NCI-H446 (cell line): ENCODE results near the gene NR0B2.
A peak's percentile ranks its signal among the peaks of the same experiment; 100 is the strongest.
"Not testable (repeated sequence)": the region's sequence is repeated elsewhere in the genome, so short reads cannot be mapped to it uniquely, and the experiment has no call there.

Source experiments
- DNase-seq, 2 experiments: peaks; one replicate each; lab custom pipeline; 2025; lab: John Stamatoyannopoulos, UW

NR0B2 gene

DNA sequence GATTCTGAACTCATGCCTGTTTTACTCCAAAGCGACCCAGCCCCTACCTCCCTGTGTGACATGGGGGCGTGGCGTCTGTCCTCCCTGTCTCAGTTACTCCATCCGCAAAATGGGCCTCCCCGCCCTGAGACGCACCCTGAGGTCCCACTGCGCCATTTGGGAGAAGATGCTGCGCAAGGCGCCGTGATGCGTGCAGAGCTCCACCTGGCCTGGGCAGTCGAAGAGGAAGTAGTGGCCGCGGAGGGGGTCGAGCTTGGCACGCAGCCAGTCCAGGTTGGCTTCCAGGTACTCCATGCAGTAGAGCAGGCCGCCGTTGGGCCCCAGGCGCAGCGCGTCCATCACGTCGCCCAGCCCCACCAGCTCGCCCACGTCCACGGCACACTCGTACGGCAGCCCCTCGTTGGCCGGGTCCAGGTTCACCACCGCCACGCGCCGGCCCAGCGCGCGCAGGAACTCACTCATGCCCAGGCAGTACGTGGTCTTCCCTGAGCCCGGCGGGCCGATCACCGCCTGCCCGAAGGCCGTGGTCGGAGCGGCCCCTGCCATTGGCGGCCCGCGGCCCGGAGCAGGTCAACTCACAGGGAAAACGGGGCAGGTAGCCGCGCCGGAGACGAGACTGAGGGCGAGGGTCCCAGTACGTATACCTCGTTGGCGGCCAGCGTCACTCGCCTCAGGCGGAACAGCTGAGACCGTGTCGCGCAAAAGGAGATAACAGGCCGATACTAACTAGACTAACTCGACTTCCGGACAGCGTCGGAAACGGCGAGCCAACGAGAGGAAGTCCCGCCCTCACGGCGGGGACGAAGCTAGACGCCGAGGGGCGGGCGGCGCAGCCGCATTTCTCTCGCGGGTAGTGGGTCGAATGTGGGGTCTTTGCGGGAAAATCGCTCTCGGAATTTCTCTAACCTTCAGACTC, 24.0 kb downstream of the NR0B2 start, which contains the start of gene GPN2:
GPN2 (minus strand) TSS at position 733 of the 916 bp plus-strand sequence; CDS start at position 546, 187 bp downstream.
- DNase-seq, result peak in 1 of 2 experiments; percentile 78

DNA sequence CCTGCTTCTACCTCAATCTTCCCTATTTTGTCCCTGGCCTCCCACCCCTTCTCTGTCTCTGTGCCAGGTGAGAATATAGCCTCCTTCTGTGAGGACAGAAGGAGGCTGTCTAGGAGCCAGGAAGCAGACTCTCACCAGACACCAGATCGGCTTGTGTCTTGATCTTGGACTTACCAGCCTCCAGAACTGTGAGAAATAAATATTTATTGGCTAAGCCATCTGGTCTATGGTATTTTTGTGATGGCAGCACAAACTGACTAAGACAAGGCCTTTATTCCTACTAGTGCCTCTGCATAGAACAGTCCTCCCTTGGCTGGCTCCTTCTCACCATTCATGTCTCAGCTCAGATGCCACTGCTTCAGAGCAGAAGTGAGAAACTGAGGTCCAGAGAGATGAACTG, 25.5 kb downstream of the NR0B2 start:
- DNase-seq, result no peak

DNA sequence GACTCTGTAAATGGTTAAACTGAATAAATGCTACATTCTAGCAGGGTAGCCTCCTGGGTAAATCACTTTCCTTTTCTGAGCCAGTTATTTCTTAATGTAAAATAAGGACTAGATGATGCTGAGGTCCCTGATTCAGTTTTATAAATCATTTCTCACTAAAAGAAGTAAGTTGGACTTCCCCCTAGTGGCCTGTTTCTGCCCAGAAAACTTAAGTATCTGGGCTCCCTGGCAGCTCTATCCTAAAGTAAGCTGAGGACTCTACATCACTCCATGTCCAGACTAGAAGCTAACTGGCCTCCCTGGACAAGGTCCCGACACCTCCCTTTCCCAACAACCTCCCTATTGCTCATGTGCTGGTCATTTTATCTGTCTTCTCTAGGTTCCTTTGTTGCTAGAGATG, 26.6 kb downstream of the NR0B2 start:
- peak in 1 of 2 experiments; percentile 17 for DNase-seq

DNA sequence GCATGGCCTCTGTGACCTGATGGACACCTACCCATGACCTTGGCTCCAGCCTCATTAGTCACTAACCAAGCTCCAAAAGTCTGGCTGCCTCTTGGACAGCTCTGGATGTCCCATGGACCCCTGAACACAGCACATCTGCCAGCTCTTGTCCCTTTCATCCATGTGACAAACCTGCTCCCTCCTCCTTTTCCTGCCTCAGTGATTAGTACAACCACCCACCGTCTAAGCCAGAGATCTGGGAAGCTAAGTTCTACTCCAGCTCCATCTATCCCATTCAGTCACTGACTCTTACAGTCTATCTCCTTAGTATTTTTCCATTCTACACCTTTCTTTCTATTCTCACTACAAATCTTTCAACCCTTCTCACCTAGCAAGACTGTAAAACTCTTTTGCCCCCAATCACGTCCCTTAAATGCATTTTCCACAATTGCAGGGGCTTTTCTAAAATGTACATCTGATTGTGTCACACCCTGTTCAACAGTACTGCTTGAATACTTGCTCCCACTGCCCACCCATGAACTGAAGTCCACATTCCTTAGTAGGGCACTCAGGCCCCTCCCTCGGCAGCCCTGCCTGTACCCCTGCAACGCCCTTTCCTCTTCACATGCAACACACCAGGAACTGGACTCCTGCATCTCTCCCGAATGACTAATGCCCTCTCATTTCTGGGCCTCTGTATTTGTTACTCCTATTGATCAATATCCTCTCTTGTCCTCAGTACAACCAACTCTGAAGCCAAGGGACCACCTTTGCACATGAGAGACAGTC, 30.9 kb downstream of the NR0B2 start:
- no peak for DNase-seq

DNA sequence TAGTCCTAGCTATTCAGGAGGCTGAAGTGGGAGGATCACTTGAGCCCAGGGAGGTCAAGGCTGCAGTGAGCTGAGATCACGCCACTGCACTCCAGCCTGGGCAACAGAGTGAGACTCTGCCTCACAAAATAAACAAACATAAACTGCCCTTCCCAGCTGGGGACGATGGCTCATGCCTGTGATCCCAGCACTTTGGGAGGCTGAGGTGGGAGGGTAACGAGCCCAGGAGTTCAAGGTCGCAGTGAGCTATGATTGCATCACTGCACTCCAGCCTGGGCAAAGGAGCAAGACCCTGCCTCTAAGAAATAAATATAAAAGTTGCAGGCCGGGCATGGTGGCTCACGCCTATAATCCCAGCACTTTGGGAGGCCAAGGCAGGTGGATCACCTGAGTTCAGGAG, 32.2 kb downstream of the NR0B2 start:
- not testable (repeated sequence) for DNase-seq

DNA sequence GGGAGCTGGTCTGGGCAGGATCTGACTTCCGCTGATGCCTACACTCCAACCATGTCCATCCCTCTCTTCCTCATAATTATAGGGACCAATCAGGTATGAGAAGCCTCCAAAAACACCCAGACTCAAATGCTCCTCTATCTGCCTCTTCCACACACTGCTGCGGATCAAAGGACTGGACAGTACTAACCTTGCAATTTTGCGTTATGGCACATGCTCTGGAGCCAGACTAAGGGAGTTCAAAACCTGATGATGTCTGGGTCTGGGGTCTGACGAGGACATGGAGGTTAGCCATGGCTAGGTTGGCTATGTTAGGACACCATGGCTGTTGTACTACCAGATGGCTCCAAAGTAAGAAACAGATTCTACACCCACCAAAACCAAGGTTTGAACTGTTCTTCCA, 34.0 kb downstream of the NR0B2 start:
- DNase-seq, result no peak

DNA sequence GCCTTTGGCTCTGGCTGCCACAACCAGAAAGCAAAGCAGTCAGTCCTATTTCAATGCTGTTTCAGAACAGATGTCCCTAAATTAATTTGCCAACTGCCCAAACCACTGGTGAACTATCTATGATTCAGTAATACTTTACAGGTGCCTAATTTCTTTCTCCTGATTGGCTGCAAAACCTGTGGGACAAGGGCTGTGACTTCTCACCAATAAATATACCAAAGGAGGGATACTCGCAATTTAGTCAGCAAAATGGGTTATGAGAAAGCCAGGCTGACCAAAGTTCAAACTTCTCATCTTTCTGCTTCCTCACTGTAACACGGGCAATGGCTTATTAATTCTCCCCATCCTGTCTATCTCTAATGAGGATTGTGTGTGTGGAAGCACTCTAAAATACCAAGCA, 36.4 kb downstream of the NR0B2 start:
- no peak for DNase-seq

DNA sequence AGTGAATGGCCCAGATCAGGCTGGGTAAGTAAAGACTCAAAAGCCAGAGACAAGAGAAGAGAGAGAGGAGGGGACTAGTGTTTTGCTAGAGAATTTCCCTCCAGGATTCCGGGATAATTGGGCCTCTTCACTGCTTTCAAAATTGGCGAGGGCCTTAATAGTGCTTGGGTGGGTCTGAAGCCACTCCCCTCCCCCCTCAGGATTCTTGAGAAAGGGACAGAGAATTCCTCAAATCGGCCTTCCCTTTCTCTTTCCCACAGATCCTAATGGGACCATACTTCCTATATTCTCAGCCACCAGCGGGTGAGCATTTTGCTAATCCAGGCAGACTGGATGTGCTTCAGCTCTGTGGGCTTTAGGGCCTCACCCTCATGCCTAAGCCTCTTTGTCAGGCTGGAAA, 38.9 kb downstream of the NR0B2 start:
- no peak for DNase-seq

DNA sequence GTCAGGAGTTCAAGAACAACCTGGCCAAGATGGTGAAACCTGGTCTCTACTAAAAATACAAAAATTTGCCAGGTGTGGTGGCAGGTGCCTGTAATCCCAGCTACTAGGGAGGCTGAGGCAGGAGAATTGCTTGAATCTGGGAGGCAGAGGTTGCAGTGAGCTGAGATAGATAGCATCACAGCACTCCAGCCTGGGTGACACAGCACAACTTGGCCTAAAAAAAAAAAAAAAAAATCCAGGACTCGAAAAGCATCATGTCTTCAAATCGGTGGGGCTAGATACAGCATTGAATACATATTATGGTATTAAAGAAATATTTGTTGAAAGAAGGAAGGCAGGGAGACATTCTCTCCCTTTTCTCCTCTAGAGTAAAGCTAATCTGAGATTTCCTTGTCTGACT, 40.7 kb downstream of the NR0B2 start:
- not testable (repeated sequence) for DNase-seq

DNA sequence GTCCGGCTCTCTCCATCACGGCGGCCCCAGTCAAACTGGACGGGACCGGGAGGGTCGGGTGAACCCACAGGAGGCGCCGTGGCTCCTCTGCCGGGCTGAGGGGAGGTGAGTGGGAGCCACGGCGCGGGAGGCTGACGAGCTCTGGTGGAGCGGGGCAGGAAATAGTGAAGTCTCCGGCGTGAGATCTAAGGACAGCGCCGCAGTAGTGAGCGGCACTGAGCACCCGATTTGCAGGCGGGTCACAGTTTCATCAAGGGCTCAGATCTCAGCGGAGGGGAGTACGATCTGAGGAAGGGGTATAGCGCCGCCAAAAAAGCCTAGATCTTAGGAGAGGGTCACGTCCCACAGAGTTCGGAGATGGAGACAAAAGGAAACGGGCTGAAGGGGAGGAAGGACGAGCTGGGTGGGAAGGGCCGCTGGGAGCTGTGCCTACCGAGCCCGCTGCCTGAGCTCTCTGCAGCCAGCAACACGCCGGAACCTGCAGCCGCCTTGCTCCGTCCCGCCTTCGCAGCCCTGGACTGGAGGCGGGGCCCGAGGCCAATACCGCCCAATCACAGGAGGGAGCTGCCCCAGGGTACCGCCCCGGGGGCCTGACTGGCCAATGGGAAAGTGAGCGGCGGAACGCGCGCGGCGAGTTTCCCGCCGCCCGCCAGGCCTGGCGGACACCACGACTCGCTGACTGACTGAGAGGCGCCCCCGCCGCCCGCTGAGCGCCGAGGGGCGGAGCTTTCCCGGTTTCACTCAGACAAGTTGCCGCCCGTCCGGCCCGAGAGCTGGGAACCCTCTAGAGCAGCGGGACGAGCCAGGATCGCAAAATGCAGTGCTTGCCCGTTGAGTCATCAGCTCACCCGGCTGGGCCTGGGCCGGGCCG, 48.9 kb downstream of the NR0B2 start:
- peak; percentile 92 to 99 for DNase-seq

DNA sequence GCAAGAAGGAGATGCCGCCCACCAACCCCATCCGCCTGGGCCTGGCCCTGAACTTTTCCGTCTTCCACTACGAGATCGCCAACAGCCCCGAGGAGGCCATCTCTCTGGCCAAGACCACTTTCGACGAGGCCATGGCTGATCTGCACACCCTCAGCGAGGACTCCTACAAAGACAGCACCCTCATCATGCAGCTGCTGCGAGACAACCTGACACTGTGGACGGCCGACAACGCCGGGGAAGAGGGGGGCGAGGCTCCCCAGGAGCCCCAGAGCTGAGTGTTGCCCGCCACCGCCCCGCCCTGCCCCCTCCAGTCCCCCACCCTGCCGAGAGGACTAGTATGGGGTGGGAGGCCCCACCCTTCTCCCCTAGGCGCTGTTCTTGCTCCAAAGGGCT, 50.1 kb downstream of the NR0B2 start:
- DNase-seq, result no peak

DNA sequence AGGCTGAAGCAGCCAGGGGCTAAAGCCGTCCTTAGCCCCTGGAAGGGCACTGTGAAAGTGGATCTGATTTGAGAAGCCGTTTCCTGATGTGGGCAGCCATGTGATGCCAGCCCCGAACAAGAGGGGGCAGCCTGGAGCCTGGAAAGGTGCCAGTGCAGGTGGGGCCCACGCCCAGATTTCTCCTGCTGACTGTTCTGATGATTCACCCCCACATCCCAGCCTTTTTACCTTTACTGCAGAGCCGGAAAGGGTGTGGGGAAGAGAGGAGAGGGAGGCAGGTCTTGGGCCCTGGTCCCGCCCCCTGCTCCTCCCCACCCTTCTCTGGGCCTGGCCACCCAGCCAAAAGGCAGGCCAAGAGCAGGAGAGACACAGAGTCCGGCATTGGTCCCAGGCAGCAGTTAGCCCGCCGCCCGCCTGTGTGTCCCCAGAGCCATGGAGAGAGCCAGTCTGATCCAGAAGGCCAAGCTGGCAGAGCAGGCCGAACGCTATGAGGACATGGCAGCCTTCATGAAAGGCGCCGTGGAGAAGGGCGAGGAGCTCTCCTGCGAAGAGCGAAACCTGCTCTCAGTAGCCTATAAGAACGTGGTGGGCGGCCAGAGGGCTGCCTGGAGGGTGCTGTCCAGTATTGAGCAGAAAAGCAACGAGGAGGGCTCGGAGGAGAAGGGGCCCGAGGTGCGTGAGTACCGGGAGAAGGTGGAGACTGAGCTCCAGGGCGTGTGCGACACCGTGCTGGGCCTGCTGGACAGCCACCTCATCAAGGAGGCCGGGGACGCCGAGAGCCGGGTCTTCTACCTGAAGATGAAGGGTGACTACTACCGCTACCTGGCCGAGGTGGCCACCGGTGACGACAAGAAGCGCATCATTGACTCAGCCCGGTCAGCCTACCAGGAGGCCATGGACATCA, 50.7 kb downstream of the NR0B2 start, which contains the start of gene SFN:
SFN (plus strand) TSS at position 369 of the 904 bp plus-strand sequence; CDS start at position 433, 64 bp downstream.
- no peak for DNase-seq

DNA sequence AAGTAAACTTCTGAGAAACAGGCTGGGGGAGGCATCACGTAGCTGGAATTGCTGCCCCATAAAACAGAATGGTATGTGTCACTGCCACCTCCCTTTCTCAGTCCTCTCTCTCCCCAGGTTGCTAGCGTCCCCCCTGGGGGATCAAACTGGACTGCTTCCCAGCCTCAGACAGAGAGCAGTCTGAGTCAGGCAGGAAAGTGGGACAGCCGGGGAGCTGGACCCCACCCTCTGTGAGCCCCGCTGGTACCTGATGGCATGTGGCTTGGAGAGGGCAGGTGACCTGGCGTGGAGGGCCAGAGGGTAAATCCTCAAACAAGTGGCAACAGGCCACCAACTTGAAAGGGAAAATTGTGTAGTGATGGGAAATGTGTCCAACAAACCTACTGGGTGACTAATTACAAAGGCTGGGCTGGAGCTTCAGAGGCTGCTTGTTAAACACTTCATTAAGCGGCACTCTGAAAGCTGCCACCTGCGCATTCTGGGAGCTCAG, 51.8 kb downstream of the NR0B2 start:
- DNase-seq, result no peak
